ENCODE data around the gene CNTN1.

DNA sequence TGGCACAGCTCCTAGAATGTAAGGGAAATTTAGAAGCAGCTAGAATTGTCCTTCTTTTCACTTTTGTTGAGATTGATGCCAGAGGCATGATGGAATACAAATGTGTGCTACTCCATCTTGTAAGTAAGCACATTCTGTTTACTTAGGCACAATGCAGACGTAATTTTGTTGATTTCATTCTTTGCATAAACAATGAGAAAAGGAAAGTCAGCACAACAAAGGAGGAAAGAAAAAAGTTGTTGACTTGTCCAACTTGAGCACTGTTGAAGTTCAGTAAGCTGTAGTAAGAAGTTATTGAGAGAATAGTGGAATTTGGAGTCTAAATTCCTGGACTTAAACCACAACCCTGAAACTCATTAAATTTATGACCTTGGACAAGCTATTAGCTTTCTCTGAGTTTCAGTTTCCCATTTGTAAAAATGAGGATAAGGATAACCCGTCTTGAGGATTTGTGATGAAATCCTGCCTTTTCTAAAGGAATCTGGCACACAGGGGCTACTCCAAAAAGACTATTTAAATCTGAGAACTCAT lies 19.4 kb upstream of the CNTN1 start:
- TF ChIP-seq, protein P1, sequence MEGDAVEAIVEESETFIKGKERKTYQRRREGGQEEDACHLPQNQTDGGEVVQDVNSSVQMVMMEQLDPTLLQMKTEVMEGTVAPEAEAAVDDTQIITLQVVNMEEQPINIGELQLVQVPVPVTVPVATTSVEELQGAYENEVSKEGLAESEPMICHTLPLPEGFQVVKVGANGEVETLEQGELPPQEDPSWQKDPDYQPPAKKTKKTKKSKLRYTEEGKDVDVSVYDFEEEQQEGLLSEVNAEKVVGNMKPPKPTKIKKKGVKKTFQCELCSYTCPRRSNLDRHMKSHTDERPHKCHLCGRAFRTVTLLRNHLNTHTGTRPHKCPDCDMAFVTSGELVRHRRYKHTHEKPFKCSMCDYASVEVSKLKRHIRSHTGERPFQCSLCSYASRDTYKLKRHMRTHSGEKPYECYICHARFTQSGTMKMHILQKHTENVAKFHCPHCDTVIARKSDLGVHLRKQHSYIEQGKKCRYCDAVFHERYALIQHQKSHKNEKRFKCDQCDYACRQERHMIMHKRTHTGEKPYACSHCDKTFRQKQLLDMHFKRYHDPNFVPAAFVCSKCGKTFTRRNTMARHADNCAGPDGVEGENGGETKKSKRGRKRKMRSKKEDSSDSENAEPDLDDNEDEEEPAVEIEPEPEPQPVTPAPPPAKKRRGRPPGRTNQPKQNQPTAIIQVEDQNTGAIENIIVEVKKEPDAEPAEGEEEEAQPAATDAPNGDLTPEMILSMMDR (IDR thresholded peaks at IDR 0.05; ENCODE audit: poor library complexity, severe bottlenecking) = no peak
- TF ChIP-seq REST (IDR thresholded peaks at IDR 0.05; ENCODE audit: borderline replicate concordance) (no peak), POLR2AphosphoS5 (IDR thresholded peaks at IDR 0.05) (no peak), EP300 (conservative IDR thresholded peaks at IDR 0.05; ENCODE audit: poor library complexity, severe bottlenecking) (no peak), RAD21 (conservative IDR thresholded peaks at IDR 0.05) (no peak), TAF1 (IDR thresholded peaks at IDR 0.05; ENCODE audit: low read depth) (no peak), EZH2 (IDR thresholded peaks at IDR 0.05; ENCODE audit: borderline replicate concordance, insufficient read depth, low read length, poor library complexity, severe bottlenecking) (no peak)

All from neural cell (in vitro differentiated cells).